ENCODE results near the gene LCE4A.

Gene LCE4A

DNA sequence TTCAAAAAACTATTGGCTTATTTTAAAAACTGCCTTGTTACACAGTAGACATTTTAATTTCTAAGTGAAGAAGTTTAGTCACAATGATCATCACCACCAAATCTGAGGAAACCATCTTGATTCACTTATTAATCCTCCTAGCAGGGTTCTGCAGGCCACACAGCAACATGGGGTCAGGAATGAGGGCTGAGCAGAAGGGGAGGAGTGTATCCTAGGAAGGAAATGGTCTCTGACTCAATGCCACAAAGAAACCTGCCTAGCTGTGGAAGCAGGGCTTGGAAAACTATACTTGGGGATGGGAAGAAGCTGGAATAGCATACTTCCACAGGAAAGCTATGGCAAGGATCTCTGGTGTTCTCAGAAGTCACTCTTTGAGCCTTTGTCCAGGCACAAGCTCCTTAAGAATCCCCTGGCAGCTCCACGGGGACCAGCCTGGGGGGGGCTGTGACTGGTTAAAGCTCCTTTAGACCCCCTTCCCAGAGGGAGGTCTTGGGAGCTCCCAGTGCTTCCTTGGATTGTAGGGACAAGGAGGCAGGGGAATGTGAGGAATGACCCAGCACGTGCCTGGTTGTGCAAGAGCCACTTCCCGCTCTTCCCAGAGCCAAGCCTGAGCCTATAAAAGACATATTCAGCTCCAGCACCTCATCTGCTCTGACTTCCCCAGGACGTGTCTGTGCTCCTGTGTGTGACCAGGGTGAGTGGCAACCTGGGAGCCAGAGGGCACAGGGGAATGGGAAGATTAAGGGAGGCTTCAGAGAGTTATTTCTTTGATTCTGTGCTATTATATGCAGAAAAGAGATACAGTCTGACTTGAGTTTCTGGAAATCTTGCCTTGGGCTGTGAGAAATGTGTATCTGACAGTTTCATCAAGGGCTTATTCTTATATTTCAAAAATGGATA, 10.0 kb upstream of the LCE4A start, which contains the start of gene LCE2A:
LCE2A (plus strand) TSS at position 645 of the 900 bp plus-strand sequence. CDS start 557 bp downstream, outside the sequence.
- H3K27ac ChIP-seq (ENCODE audit: low read depth, low read length) = no peak within 1 kb of the TSS
- no peak within 1 kb of the TSS for H3K4me3 ChIP-seq (ENCODE audit: low read depth, low read length)
- no peaks in the 10 kb centered on the region for H3K4me1 ChIP-seq (ENCODE audit: control insufficient read depth, insufficient read depth, low read length)
- H3K9me3 ChIP-seq (ENCODE audit: control insufficient read depth, insufficient read depth, low read depth, low read length) = peaks cover 16% of the 10 kb centered on the region; the same call in 1 of the 2 replicates
- H3K36me3 ChIP-seq (ENCODE audit: control insufficient read depth, insufficient read depth, low read length) = no peaks in the 10 kb centered on the region
- peaks cover 7% of the 10 kb centered on the region; the same call in 1 of the 2 replicates for H3K27me3 ChIP-seq (ENCODE audit: control insufficient read depth, insufficient read depth, low read length)
- no peak within 1 kb of the TSS for H3K9ac ChIP-seq (ENCODE audit: low read length)

DNA sequence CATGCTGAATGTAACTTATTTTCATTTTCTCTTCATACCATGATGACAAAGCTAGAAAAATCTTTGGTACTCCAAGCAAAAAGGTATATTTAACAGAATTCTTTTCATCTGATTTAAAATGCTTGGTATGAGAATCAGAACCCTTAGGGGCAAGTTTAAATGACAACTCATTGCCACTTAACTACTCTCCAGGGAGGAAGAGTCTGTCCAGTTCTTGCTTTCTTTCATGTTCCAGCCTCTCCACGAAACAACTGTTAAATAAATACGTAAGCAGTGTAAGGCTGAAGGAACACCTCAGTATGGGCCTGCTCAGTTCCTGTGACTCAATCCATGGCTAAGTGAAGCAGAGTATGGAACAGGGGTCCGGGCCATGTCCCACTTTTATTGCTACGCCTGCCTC, 8.2 kb upstream of the LCE4A start:
- H3K9ac ChIP-seq (ENCODE audit: low read length) = no peak overlapping the region
- no peaks in the 10 kb centered on the region for H3K36me3 ChIP-seq (ENCODE audit: control insufficient read depth, insufficient read depth, low read length)
- H3K27me3 ChIP-seq (ENCODE audit: control insufficient read depth, insufficient read depth, low read length) = peaks cover 7% of the 10 kb centered on the region; the same call in 1 of the 2 replicates
- H3K9me3 ChIP-seq (ENCODE audit: control insufficient read depth, insufficient read depth, low read depth, low read length) = peaks cover 16% of the 10 kb centered on the region; the same call in 1 of the 2 replicates
- H3K4me1 ChIP-seq (ENCODE audit: control insufficient read depth, insufficient read depth, low read length) = no peaks in the 10 kb centered on the region
- no peak overlapping the region for H3K27ac ChIP-seq (ENCODE audit: low read depth, low read length)
- H3K4me3 ChIP-seq (ENCODE audit: low read depth, low read length) = no peak overlapping the region

DNA sequence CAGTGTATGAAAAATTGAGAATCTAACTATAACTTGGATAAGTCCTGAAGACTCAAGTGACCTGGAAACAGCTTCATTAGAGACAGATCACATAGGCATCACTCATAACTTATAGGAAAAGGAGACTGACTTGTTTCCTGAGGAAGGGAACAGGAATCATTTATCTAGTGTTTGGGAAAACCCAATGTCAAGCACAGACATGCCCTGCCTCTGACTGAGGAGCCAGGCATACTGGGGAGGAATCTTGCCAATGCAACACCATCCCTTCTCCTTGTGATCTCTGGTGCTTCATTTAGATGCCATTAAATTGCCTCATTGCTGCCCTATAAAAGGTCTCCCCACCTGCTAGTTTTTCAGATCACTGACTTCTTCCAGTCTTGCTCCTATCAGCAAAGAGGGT, 10.3 kb downstream of the LCE4A start:
- H3K27ac ChIP-seq (ENCODE audit: low read depth, low read length) = no peak overlapping the region
- no peaks in the 10 kb centered on the region for H3K4me1 ChIP-seq (ENCODE audit: control insufficient read depth, insufficient read depth, low read length)
- no peak overlapping the region for H3K9ac ChIP-seq (ENCODE audit: low read length)
- H3K36me3 ChIP-seq (ENCODE audit: control insufficient read depth, insufficient read depth, low read length) = no peaks in the 10 kb centered on the region
- peaks cover 49% of the 10 kb centered on the region; the same call in 1 of the 2 replicates for H3K9me3 ChIP-seq (ENCODE audit: control insufficient read depth, insufficient read depth, low read depth, low read length)
- no peak overlapping the region for H3K4me3 ChIP-seq (ENCODE audit: low read depth, low read length)
- H3K27me3 ChIP-seq (ENCODE audit: control insufficient read depth, insufficient read depth, low read length) = peaks cover 13% of the 10 kb centered on the region; the same call in 1 of the 2 replicates

DNA sequence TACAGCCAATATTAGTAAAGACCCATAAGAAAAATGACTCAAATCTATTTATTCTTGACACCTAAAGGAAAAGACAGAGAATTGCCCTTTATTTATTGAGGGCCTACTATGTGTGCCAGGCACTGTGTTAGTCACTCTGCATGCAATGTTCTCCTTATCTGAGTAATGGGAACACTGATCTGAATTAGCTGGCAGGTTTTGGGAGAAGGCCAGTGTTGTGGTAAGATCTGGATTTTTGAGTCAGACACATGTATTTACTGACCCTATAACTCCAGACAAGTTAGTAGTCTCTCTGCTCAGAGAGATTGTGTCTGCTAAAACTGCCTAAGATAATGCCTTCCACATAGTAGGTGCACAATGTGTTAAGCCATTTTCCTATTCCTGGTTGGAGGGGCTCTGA, 17.3 kb downstream of the LCE4A start:
- Histone ChIP-seq H3K9me3 (ENCODE audit: control insufficient read depth, insufficient read depth, low read depth, low read length) (peaks cover 9% of the 10 kb centered on the region; the same call in 1 of the 2 replicates), H3K36me3 (ENCODE audit: control insufficient read depth, insufficient read depth, low read length) (no peaks in the 10 kb centered on the region), H3K4me3 (ENCODE audit: low read depth, low read length) (no peak overlapping the region), H3K27ac (ENCODE audit: low read depth, low read length) (no peak overlapping the region), H3K27me3 (ENCODE audit: control insufficient read depth, insufficient read depth, low read length) (peaks cover 3% of the 10 kb centered on the region; the same call in 1 of the 2 replicates), H3K4me1 (ENCODE audit: control insufficient read depth, insufficient read depth, low read length) (no peaks in the 10 kb centered on the region), H3K9ac (ENCODE audit: low read length) (no peak overlapping the region)

DNA sequence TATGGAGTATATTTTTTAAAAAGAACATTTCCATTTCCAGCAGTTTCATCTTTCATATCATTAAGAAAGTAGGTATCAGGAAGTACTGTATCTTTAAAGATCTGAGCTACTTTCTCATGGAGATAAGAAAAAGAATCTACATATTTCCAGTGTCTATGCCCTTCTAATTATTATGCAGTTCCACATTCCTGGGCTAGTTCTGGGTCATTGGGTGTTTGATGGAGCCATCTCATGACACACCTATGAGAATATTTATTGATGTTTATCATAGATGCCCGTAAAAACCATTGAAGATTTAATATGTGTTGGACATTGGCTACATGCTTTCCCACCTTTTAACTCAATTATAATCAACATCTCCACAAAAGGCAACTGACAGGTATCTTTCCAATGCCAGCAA, 21.0 kb downstream of the LCE4A start:
- Histone ChIP-seq H3K36me3 (ENCODE audit: control insufficient read depth, insufficient read depth, low read length) (no peaks in the 10 kb centered on the region), H3K9ac (ENCODE audit: low read length) (no peak overlapping the region), H3K9me3 (ENCODE audit: control insufficient read depth, insufficient read depth, low read depth, low read length) (peaks cover 3% of the 10 kb centered on the region; the same call in 1 of the 2 replicates), H3K27ac (ENCODE audit: low read depth, low read length) (no peak overlapping the region), H3K4me1 (ENCODE audit: control insufficient read depth, insufficient read depth, low read length) (no peaks in the 10 kb centered on the region), H3K27me3 (ENCODE audit: control insufficient read depth, insufficient read depth, low read length) (peaks cover 4% of the 10 kb centered on the region; the same call in 1 of the 2 replicates), H3K4me3 (ENCODE audit: low read depth, low read length) (no peak overlapping the region)

DNA sequence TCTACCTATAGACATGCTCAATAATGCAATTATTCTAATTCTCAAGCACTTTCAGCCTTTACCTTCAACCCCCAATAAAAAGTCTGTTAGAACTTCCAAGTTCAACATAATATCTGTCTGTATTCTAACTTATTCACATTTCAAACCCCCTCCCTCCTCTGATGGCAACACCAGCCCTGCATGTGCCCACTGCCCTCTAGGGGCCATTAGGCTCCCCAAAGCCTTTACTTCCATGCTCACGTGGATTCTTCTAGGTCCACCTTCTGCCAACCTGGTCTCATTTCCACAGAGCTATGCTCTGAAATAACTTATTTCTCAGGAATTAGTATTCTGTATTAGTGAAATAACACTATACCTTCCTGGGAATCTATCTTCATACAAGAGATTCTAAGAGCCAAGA, 27.7 kb downstream of the LCE4A start:
- no peak overlapping the region for H3K27ac ChIP-seq (ENCODE audit: low read depth, low read length)
- H3K27me3 ChIP-seq (ENCODE audit: control insufficient read depth, insufficient read depth, low read length) = peaks cover 11% of the 10 kb centered on the region; the same call in 1 of the 2 replicates
- no peak overlapping the region for H3K9ac ChIP-seq (ENCODE audit: low read length)
- H3K36me3 ChIP-seq (ENCODE audit: control insufficient read depth, insufficient read depth, low read length) = no peaks in the 10 kb centered on the region
- H3K4me1 ChIP-seq (ENCODE audit: control insufficient read depth, insufficient read depth, low read length) = no peaks in the 10 kb centered on the region
- H3K9me3 ChIP-seq (ENCODE audit: control insufficient read depth, insufficient read depth, low read depth, low read length) = peaks cover 11% of the 10 kb centered on the region; the same call in 1 of the 2 replicates
- H3K4me3 ChIP-seq (ENCODE audit: low read depth, low read length) = no peak overlapping the region

DNA sequence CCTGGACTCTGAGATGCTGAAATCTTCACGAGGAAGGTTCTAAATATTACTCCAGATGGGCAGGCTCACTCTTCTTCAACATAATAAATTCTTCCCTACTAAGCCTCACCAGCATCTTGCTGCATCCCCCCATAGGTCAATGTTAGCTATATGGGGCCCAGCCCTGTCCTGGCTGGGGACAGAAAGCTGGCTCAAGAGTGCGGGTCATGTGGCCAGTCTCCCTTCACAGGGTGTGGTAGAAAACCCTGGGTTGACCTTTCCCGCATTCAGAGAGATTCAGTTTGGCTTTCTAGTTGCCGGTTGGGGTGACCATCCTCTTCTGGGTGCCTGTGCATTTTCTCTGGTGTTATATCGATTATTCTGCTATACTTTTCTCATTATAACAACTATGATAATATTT, 30.0 kb downstream of the LCE4A start:
- no peak overlapping the region for H3K4me3 ChIP-seq (ENCODE audit: low read depth, low read length)
- peaks cover 7% of the 10 kb centered on the region; the same call in 1 of the 2 replicates for H3K27me3 ChIP-seq (ENCODE audit: control insufficient read depth, insufficient read depth, low read length)
- peaks cover 20% of the 10 kb centered on the region; the same call in 1 of the 2 replicates for H3K9me3 ChIP-seq (ENCODE audit: control insufficient read depth, insufficient read depth, low read depth, low read length)

DNA sequence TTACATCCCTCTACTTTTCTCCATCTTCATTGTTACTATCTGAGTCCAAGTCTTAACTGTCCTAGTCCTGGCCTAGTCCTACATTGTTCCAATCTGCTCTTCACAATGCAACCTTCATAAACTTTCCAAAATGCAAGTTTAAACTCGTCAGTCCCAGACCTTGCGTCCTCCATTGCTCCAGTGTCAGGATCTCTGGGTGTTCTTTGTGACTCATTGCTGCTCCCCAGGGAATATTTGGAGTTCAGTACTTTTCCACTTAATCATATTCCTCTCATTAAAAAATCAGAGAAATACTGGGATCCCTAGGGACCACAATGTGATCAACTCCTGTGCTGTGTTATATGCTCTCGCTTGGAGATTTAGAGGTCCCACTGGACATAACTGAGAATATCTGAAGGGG, 31.9 kb downstream of the LCE4A start:
- H3K4me3 ChIP-seq (ENCODE audit: low read depth, low read length) = no peak overlapping the region
- no peaks in the 10 kb centered on the region for H3K4me1 ChIP-seq (ENCODE audit: control insufficient read depth, insufficient read depth, low read length)
- H3K27me3 ChIP-seq (ENCODE audit: control insufficient read depth, insufficient read depth, low read length) = peaks cover 7% of the 10 kb centered on the region; the same call in 1 of the 2 replicates
- H3K9me3 ChIP-seq (ENCODE audit: control insufficient read depth, insufficient read depth, low read depth, low read length) = peaks cover 31% of the 10 kb centered on the region; the same call in 1 of the 2 replicates
- no peaks in the 10 kb centered on the region for H3K36me3 ChIP-seq (ENCODE audit: control insufficient read depth, insufficient read depth, low read length)
- no peak overlapping the region for H3K9ac ChIP-seq (ENCODE audit: low read length)
- no peak overlapping the region for H3K27ac ChIP-seq (ENCODE audit: low read depth, low read length)

More for the DNA sequence above, 30.0 kb downstream of the LCE4A start:
- Histone ChIP-seq H3K27ac (ENCODE audit: low read depth, low read length) (no peak overlapping the region), H3K36me3 (ENCODE audit: control insufficient read depth, insufficient read depth, low read length) (no peaks in the 10 kb centered on the region), H3K4me1 (ENCODE audit: control insufficient read depth, insufficient read depth, low read length) (no peaks in the 10 kb centered on the region), H3K9ac (ENCODE audit: low read length) (no peak overlapping the region)

DNA sequence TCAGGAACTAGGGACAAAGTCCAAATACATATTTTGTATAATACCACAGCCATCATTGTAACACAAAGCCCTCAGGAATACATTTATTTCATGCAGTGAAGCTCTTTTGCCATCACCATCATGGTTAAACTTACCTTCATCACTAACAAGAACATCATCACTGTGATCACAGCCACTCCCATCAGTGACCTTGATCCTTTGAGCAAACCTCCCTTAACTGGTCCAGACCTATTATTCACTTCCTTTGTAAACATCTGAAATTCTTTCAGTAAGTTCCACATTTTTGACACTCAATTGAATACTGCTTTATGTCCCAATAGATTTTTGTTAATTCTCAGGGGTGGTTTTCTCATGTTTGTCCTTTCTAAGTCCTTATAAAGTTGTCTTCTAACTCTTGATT, 33.7 kb downstream of the LCE4A start:
- no peak overlapping the region for H3K27ac ChIP-seq (ENCODE audit: low read depth, low read length)
- H3K27me3 ChIP-seq (ENCODE audit: control insufficient read depth, insufficient read depth, low read length) = peaks cover 4% of the 10 kb centered on the region; the same call in 1 of the 2 replicates
- no peaks in the 10 kb centered on the region for H3K4me1 ChIP-seq (ENCODE audit: control insufficient read depth, insufficient read depth, low read length)

DNA sequence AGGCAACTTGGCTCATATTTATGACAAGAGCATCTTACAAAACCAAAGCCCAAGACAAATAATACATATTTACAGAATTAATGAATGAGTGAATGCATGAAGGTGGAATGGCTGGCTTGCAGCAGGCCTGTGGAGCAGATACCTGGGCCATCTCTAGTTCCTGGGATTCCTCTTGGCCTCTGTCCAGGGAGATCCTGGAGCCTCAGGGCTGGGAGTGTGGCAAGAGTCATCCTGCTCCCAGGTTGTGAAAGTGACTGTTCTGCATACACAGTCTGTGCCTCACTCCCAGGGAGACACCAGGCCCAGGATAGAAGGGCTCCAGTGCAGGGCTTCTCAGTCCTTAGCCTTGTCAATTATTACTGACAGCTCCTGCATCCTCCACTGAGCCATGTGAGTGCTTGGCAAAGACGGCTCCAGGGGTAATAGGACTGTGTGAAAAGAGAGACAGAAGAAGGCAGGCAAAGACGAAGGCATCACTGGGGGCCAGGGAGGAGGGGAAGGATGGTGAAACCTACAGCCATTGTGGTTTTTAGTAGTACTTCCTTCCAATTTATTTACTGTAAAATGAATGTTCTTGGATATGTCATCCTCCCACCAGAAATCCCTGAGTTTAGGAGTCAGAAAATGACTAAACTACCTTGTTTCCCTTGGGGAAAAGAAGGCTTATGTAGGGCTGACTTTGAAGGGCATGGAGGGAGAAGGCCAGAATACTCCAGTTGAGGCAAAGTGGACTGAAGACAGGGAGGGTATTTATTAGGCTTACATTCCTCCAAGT, 35.6 kb downstream of the LCE4A start:
- peaks cover 32% of the 10 kb centered on the region; the same call in 1 of the 2 replicates for H3K9me3 ChIP-seq (ENCODE audit: control insufficient read depth, insufficient read depth, low read depth, low read length)

More for the DNA sequence above, 33.7 kb downstream of the LCE4A start:
- Histone ChIP-seq H3K9me3 (ENCODE audit: control insufficient read depth, insufficient read depth, low read depth, low read length) (peaks cover 31% of the 10 kb centered on the region; the same call in 1 of the 2 replicates), H3K9ac (ENCODE audit: low read length) (no peak overlapping the region), H3K4me3 (ENCODE audit: low read depth, low read length) (no peak overlapping the region), H3K36me3 (ENCODE audit: control insufficient read depth, insufficient read depth, low read length) (no peaks in the 10 kb centered on the region)

More for the DNA sequence above, 35.6 kb downstream of the LCE4A start:
- H3K36me3 ChIP-seq (ENCODE audit: control insufficient read depth, insufficient read depth, low read length) = no peaks in the 10 kb centered on the region
- H3K4me3 ChIP-seq (ENCODE audit: low read depth, low read length) = no peak overlapping the region
- no peak overlapping the region for H3K9ac ChIP-seq (ENCODE audit: low read length)
- H3K27ac ChIP-seq (ENCODE audit: low read depth, low read length) = no peak overlapping the region
- no peaks in the 10 kb centered on the region for H3K4me1 ChIP-seq (ENCODE audit: control insufficient read depth, insufficient read depth, low read length)
- no peaks in the 10 kb centered on the region for H3K27me3 ChIP-seq (ENCODE audit: control insufficient read depth, insufficient read depth, low read length)

Data from HUES6 (cell line).